WTC11 (cell line): ENCODE results near the gene TMEM52. TPM values are rescaled to one million over a fixed set of nuclear protein-coding genes. Genes with fewer than 3 reads are reported as not detected.
A peak's percentile ranks its signal among the peaks of the same experiment; 100 is the strongest.

Source experiments
- ATAC-seq: fragments of 200-7000 bp; cut with Tn5 transposase; 2 replicates; pipeline ENCODE4 v1.10.0; 2021; ENCODE audit warnings: mild to moderate bottlenecking, moderate library complexity
- CTCF ChIA-PET: fragments of 300-600 bp; sonication (Branson Sonifier 250); formaldehyde crosslinking; loops from one replicate; lab custom pipeline; 2021; ENCODE audit warnings: antibody characterized with exemption; lab: Charles Lee
- POLR2A ChIA-PET: fragments of 350-600 bp; sonication (Branson Sonifier 250); formaldehyde crosslinking; loops from one replicate; lab custom pipeline; 2021; ENCODE audit warnings: antibody characterized with exemption; lab: Charles Lee
- DNase-seq: peaks from one replicate; pipeline ENCODE4 v3.0.0; 2021; ENCODE audit warnings: low spot score
- H3K27ac Mint-ChIP-seq: 2 replicates; pipeline ENCODE4 v1.8.0; 2021; ENCODE audit warnings: mixed read lengths
- H3K27me3 Mint-ChIP-seq: 2 replicates; pipeline ENCODE4 v1.8.0; 2021; ENCODE audit warnings: low read depth, mild to moderate bottlenecking, moderate library complexity, mixed read lengths
- H3K36me3 Mint-ChIP-seq: 2 replicates; pipeline ENCODE4 v1.8.0; 2021; ENCODE audit warnings: mixed read lengths
- H3K4me1 Mint-ChIP-seq: 2 replicates; pipeline ENCODE4 v1.8.0; 2022; ENCODE audit warnings: mixed read lengths
- H3K4me3 Mint-ChIP-seq: 2 replicates; pipeline ENCODE4 v1.8.0; 2021; ENCODE audit warnings: mild to moderate bottlenecking, moderate library complexity, mixed read lengths
- H3K9me3 Mint-ChIP-seq: 2 replicates; pipeline ENCODE4 v1.8.0; 2021; ENCODE audit warnings: mixed read lengths
- CBFB ChIP-seq: sonication (generic); formaldehyde crosslinking; IDR thresholded peaks from 2 replicates; pipeline ENCODE4 v1.8.1; 2022; ENCODE audit warnings: mild to moderate bottlenecking, low read depth, missing genetic modification reagents
- NFATC4 ChIP-seq: fragments of 250-450 bp; sonication (Bioruptor Pico); IDR thresholded peaks from 2 replicates; pipeline ENCODE4 v1.9.0; 2021; ENCODE audit warnings: mild to moderate bottlenecking
- SMAD4 ChIP-seq: sonication (generic); formaldehyde crosslinking; IDR thresholded peaks from 2 replicates; pipeline ENCODE4 v1.8.0; 2022; ENCODE audit warnings: mild to moderate bottlenecking, missing genetic modification reagents
- TP53 ChIP-seq: sonication (generic); formaldehyde crosslinking; IDR thresholded peaks from 2 replicates; pipeline ENCODE4 v1.8.1; 2023; ENCODE audit warnings: mild to moderate bottlenecking, missing genetic modification reagents
- ZNF281 ChIP-seq: sonication (generic); formaldehyde crosslinking; IDR thresholded peaks from 2 replicates; pipeline ENCODE4 v1.8.0; 2023; ENCODE audit warnings: mild to moderate bottlenecking, missing genetic modification reagents
- ZNF317 ChIP-seq: sonication (generic); formaldehyde crosslinking; IDR thresholded peaks from 2 replicates; pipeline ENCODE4 v1.8.1; 2023; ENCODE audit warnings: low read depth, mild to moderate bottlenecking, moderate library complexity, missing genetic modification reagents, borderline replicate concordance
- total RNA-seq: library from RNA; stranded (reverse); gene quantifications from 3 replicates; pipeline ENCODE4 v1.2.3, GENCODE V29; 2021
- TF ChIP-seq, protein P1 (sequence below): sonication (generic); formaldehyde crosslinking; conservative IDR thresholded peaks from 2 replicates; pipeline ENCODE4 v1.8.1; 2023; ENCODE audit warnings: mild to moderate bottlenecking, low read depth, missing genetic modification reagents, moderate library complexity
- TF ChIP-seq, protein P2 (sequence below): sonication (generic); formaldehyde crosslinking; IDR thresholded peaks from 2 replicates; pipeline ENCODE4 v1.8.1; 2022; ENCODE audit warnings: missing genetic modification reagents, borderline replicate concordance
- TF ChIP-seq, protein P3 (sequence below): sonication (generic); formaldehyde crosslinking; IDR thresholded peaks from 2 replicates; pipeline ENCODE4 v1.8.0; 2022; ENCODE audit warnings: missing genetic modification reagents

Gene TMEM52
- total RNA-seq, 1 experiment from 2014 or later: 21.9 TPM

- TF ChIP-seq, protein P1, sequence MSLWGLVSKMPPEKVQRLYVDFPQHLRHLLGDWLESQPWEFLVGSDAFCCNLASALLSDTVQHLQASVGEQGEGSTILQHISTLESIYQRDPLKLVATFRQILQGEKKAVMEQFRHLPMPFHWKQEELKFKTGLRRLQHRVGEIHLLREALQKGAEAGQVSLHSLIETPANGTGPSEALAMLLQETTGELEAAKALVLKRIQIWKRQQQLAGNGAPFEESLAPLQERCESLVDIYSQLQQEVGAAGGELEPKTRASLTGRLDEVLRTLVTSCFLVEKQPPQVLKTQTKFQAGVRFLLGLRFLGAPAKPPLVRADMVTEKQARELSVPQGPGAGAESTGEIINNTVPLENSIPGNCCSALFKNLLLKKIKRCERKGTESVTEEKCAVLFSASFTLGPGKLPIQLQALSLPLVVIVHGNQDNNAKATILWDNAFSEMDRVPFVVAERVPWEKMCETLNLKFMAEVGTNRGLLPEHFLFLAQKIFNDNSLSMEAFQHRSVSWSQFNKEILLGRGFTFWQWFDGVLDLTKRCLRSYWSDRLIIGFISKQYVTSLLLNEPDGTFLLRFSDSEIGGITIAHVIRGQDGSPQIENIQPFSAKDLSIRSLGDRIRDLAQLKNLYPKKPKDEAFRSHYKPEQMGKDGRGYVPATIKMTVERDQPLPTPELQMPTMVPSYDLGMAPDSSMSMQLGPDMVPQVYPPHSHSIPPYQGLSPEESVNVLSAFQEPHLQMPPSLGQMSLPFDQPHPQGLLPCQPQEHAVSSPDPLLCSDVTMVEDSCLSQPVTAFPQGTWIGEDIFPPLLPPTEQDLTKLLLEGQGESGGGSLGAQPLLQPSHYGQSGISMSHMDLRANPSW (CRISPR knock-in tag): no peak
- TF ChIP-seq ZNF281 (CRISPR knock-in tag) (no peak), SMAD4 (no peak), TP53 (CRISPR knock-in tag) (no peak), ZNF317 (no peak)
- TF ChIP-seq, protein P2, sequence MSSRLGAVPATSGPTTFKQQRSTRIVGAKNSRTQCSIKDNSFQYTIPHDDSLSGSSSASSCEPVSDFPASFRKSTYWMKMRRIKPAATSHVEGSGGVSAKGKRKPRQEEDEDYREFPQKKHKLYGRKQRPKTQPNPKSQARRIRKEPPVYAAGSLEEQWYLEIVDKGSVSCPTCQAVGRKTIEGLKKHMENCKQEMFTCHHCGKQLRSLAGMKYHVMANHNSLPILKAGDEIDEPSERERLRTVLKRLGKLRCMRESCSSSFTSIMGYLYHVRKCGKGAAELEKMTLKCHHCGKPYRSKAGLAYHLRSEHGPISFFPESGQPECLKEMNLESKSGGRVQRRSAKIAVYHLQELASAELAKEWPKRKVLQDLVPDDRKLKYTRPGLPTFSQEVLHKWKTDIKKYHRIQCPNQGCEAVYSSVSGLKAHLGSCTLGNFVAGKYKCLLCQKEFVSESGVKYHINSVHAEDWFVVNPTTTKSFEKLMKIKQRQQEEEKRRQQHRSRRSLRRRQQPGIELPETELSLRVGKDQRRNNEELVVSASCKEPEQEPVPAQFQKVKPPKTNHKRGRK (CRISPR knock-in tag): no peak
Measured at GRCh38 chr1:1895060-1895418, 24.0 kb downstream of the TMEM52 start (continued).

DNA sequence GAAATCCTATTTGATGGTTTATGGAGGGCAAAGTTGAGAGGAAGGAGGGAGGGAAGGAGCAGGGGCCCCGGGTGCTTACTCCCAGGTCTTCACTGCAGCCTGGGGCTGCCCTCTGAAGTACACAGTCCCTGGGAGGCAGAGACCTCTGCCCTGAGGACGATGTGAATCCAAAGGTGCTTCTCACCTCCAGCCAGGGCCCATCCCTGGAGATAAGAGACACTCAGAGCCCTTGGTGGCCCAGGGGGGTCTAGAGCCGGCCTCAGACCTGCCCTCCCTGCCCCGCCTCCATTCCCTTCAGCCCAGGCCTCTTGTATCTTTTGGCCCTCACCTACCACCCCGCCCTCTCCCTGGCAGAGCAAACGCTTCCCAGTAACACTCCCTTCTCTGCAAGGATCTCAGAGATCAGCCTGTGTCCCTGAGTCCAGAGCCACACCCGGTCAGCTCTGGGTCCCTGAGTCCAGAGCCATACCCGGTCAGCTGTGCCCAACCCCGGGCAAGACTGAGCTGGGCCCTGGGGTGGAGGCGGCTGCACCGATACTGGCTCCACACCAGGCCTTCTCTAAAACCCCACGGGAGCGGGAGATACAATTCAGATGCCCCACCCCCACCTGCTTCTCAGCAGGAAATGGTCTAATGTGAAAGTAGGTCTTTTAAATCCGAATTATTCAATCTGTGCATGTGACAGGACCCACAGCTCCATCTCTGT is 24.6 kb downstream of the TMEM52 start:
- Mint-ChIP-seq H3K27me3 (no peaks in the 10 kb centered on the region; the same call in 1 of the 2 replicates), H3K4me1 (peaks cover 27% of the 10 kb centered on the region), H3K36me3 (no peaks in the 10 kb centered on the region), H3K9me3 (peaks cover 4% of the 10 kb centered on the region), H3K27ac (peak overlapping the region; percentile 47; the same call in 1 of the 2 replicates), H3K4me3 (peak overlapping the region; percentile 4; the same call in 1 of the 2 replicates)
- CTCF ChIA-PET: interaction anchor here (0.5 to 3.6 kb wide), 6 partner anchors 11 to 155 kb away, joined by 3 to 28 read pairs (median 4); partner anchors contain the start of gene PRKCZ
- ATAC-seq (no peak), DNase-seq (no peak)
- no peak for TF ChIP-seq CBFB (CRISPR knock-in tag)
- TF ChIP-seq, protein P3, sequence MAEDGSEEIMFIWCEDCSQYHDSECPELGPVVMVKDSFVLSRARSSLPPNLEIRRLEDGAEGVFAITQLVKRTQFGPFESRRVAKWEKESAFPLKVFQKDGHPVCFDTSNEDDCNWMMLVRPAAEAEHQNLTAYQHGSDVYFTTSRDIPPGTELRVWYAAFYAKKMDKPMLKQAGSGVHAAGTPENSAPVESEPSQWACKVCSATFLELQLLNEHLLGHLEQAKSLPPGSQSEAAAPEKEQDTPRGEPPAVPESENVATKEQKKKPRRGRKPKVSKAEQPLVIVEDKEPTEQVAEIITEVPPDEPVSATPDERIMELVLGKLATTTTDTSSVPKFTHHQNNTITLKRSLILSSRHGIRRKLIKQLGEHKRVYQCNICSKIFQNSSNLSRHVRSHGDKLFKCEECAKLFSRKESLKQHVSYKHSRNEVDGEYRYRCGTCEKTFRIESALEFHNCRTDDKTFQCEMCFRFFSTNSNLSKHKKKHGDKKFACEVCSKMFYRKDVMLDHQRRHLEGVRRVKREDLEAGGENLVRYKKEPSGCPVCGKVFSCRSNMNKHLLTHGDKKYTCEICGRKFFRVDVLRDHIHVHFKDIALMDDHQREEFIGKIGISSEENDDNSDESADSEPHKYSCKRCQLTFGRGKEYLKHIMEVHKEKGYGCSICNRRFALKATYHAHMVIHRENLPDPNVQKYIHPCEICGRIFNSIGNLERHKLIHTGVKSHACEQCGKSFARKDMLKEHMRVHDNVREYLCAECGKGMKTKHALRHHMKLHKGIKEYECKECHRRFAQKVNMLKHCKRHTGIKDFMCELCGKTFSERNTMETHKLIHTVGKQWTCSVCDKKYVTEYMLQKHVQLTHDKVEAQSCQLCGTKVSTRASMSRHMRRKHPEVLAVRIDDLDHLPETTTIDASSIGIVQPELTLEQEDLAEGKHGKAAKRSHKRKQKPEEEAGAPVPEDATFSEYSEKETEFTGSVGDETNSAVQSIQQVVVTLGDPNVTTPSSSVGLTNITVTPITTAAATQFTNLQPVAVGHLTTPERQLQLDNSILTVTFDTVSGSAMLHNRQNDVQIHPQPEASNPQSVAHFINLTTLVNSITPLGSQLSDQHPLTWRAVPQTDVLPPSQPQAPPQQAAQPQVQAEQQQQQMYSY (CRISPR knock-in tag): 0 out of 2 replicates have a peak, but pooled peaks have one; percentile 9
- POLR2A ChIA-PET: no interaction called here

DNA sequence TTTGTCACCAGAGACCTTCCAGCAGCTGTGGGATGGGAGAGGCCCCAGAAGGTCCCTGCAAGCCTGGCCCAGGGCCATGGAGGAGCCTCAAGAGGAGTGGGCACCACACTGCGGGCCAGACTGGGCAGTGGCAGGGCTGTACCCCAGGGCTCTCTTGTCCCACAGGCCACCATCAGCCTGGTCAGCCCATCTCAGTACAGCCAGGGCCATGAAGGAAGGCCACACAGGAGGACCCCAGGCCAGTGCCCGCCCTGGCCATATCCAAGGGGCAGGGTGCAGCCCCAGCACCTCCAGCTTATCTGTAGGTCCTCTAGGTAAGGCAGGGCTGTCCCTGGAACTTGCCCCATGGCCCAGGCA is 25.1 kb downstream of the TMEM52 start:
- ATAC-seq (no peak), DNase-seq (no peak)
- Mint-ChIP-seq H3K9me3 (peaks cover 4% of the 10 kb centered on the region), H3K27ac (no peak overlapping the region), H3K36me3 (no peaks in the 10 kb centered on the region), H3K4me1 (peaks cover 29% of the 10 kb centered on the region), H3K4me3 (no peak overlapping the region), H3K27me3 (no peaks in the 10 kb centered on the region; the same call in 1 of the 2 replicates)
- POLR2A ChIA-PET: no interaction called here
- CTCF ChIA-PET: interaction anchor here (0.5 to 3.6 kb wide), 2 partner anchors 12 to 14 kb away, joined by 3 to 28 read pairs; no protein-coding TSS in a partner anchor
- TF ChIP-seq ZNF317 (no peak), NFATC4 (CRISPR knock-in tag) (0 out of 2 replicates have a peak, but pooled peaks have one; percentile 10)
